ENCODE measurements around the gene GLOD5.

The GLOD5 gene

GRCh38 chrX:48754238-48754637 lies 7.3 kb upstream of the GLOD5 start:
- DNase-seq (ENCODE audit: low spot score), result no peak

- no peak for DNase-seq (ENCODE audit: low spot score)
These were observed 7.7 kb downstream of the GLOD5 start for GRCh38 chrX:48769230-48769629.

- no peak for DNase-seq (ENCODE audit: low spot score)
These were observed 8.7 kb downstream of the GLOD5 start for GRCh38 chrX:48770296-48770695.

GRCh38 chrX:48772602-48773001 lies 11.1 kb downstream of the GLOD5 start:
- DNase-seq (ENCODE audit: low spot score), result no peak

- no peak for DNase-seq (ENCODE audit: low spot score)
These were observed 15.4 kb downstream of the GLOD5 start for GRCh38 chrX:48776818-48777439.

GRCh38 chrX:48779399-48779798 lies 17.9 kb downstream of the GLOD5 start:
- no peak for DNase-seq (ENCODE audit: low spot score)

GRCh38 chrX:48781705-48782104 lies 20.2 kb downstream of the GLOD5 start:
- no peak for DNase-seq (ENCODE audit: low spot score)

- DNase-seq (ENCODE audit: low spot score), result no peak
These were observed 20.7 kb downstream of the GLOD5 start for GRCh38 chrX:48782216-48782615.

GRCh38 chrX:48782795-48783194 lies 21.2 kb downstream of the GLOD5 start:
- no peak for DNase-seq (ENCODE audit: low spot score)

- no peak for DNase-seq (ENCODE audit: low spot score)
These were observed 23.2 kb downstream of the GLOD5 start for GRCh38 chrX:48784726-48785125.

- no peak for DNase-seq (ENCODE audit: low spot score)
These were observed 23.6 kb downstream of the GLOD5 start for GRCh38 chrX:48785186-48785539.

GRCh38 chrX:48785540-48786214 lies 24.1 kb downstream of the GLOD5 start:
- no peak for DNase-seq (ENCODE audit: low spot score)

GRCh38 chrX:48786341-48786800 lies 24.8 kb downstream of the GLOD5 start, which contains the start of gene GATA1:
GATA1 (plus strand) TSS chrX:48786590; CDS start chrX:48791110, 4,520 bp downstream.
- DNase-seq (ENCODE audit: low spot score), result no peak

- DNase-seq (ENCODE audit: low spot score), result no peak
These were observed 25.4 kb downstream of the GLOD5 start for GRCh38 chrX:48786825-48787504.

- no peak for DNase-seq (ENCODE audit: low spot score)
These were observed 26.2 kb downstream of the GLOD5 start for GRCh38 chrX:48787505-48788443.

- no peak for DNase-seq (ENCODE audit: low spot score)
These were observed 28.0 kb downstream of the GLOD5 start for GRCh38 chrX:48789366-48790220.

- DNase-seq (ENCODE audit: low spot score), result no peak
These were observed 28.9 kb downstream of the GLOD5 start for GRCh38 chrX:48790477-48790876.

GRCh38 chrX:48791063-48791820 lies 29.7 kb downstream of the GLOD5 start:
- DNase-seq (ENCODE audit: low spot score), result no peak

GRCh38 chrX:48792219-48792618 lies 30.7 kb downstream of the GLOD5 start:
- DNase-seq (ENCODE audit: low spot score), result no peak

GRCh38 chrX:48793935-48794334 lies 32.4 kb downstream of the GLOD5 start:
- DNase-seq (ENCODE audit: low spot score), result no peak

Data from CD4-positive, alpha-beta T cell treated with Interleukin-15 for 4 hours (primary cell).